Activated naive CD4-positive, alpha-beta T cell treated with Interleukin-2 at 50 U/mL for 16 hours (primary cell): ENCODE measurements around the gene AP3B2.
"Not testable (repeated sequence)": the region's sequence is repeated elsewhere in the genome, so short reads cannot be mapped to it uniquely, and the experiment has no call there.

Experiments used
- DNase-seq: peaks from one replicate; pipeline ENCODE4 v3.0.0-alpha.2; 2020

Gene AP3B2

GRCh38 chr15:82709421-82710207 lies at the start of gene AP3B2:
TSS of gene AP3B2 (minus strand) at chr15:82709875. CDS start at chr15:82709706, 169 bp downstream.
- DNase-seq: peak; percentile 75

GRCh38 chr15:82751308-82751707 lies 41.6 kb upstream of the AP3B2 start:
- no peak for DNase-seq

GRCh38 chr15:82750831-82751180 lies 41.1 kb upstream of the AP3B2 start:
- peak; percentile 9 for DNase-seq

GRCh38 chr15:82749951-82750830 lies 40.5 kb upstream of the AP3B2 start:
- DNase-seq: peak; percentile 89

GRCh38 chr15:82748315-82748714 lies 38.6 kb upstream of the AP3B2 start:
- no peak for DNase-seq

GRCh38 chr15:82743810-82744209 lies 34.1 kb upstream of the AP3B2 start:
- DNase-seq: no peak

GRCh38 chr15:82742134-82742533 lies 32.5 kb upstream of the AP3B2 start:
- DNase-seq: no peak

- DNase-seq: no peak
Observed at GRCh38 chr15:82739086-82739485, 29.4 kb upstream of the AP3B2 start.

- DNase-seq: no peak
Observed at GRCh38 chr15:82737975-82738374, 28.3 kb upstream of the AP3B2 start.

- no peak for DNase-seq
Observed at GRCh38 chr15:82731527-82731926, 21.9 kb upstream of the AP3B2 start.

- DNase-seq: no peak
Observed at GRCh38 chr15:82730022-82730530, 20.4 kb upstream of the AP3B2 start.

- DNase-seq: no peak
Observed at GRCh38 chr15:82726816-82727215, 17.1 kb upstream of the AP3B2 start.

- no peak for DNase-seq
Observed at GRCh38 chr15:82715003-82715402, 5.3 kb upstream of the AP3B2 start.

GRCh38 chr15:82714016-82714415 lies 4.3 kb upstream of the AP3B2 start:
- no peak for DNase-seq

- DNase-seq: no peak
Observed at GRCh38 chr15:82712036-82712435, 2.4 kb upstream of the AP3B2 start.

- DNase-seq: no peak
Observed at GRCh38 chr15:82710926-82711490, 1.3 kb upstream of the AP3B2 start.

- no peak for DNase-seq
Observed at GRCh38 chr15:82710208-82710555, 507 bp upstream of the AP3B2 start.

- no peak for DNase-seq
Observed at GRCh38 chr15:82709081-82709420, 624 bp downstream of the AP3B2 start.

- DNase-seq: not testable (repeated sequence)
Observed at GRCh38 chr15:82705856-82706255, 3.8 kb downstream of the AP3B2 start.

- no peak for DNase-seq
Observed at GRCh38 chr15:82699726-82700125, 9.9 kb downstream of the AP3B2 start.

GRCh38 chr15:82698711-82699345 lies 10.8 kb downstream of the AP3B2 start:
- no peak for DNase-seq

- DNase-seq: no peak
Observed at GRCh38 chr15:82697735-82698407, 11.8 kb downstream of the AP3B2 start.

- no peak for DNase-seq
Observed at GRCh38 chr15:82692171-82692570, 17.5 kb downstream of the AP3B2 start.
